ENCODE results near the gene AKAP13.

GRCh38 chr15:85580879-85581278 is 200.5 kb downstream of the AKAP13 start:
- TF ChIP-seq POLR2A (IDR thresholded peaks at IDR 0.05; ENCODE audit: low read depth, low read length) (no peak), TAF1 (IDR thresholded peaks at IDR 0.05; ENCODE audit: low read depth, low read length) (no peak), POLR2AphosphoS5 (IDR thresholded peaks at IDR 0.05; ENCODE audit: low read depth, low read length) (no peak), SPI1 (IDR thresholded peaks at IDR 0.05; ENCODE audit: low read depth, low read length) (peak; percentile 42; the same call in 1 of the 2 replicates), POU2F2 (IDR thresholded peaks at IDR 0.05; ENCODE audit: low read depth, low read length) (no peak)

All from GM12891 (cell line).